ENCODE data around the gene CAMK2D.
A peak's percentile ranks its signal among the peaks of the same experiment; 100 is the strongest.

The CAMK2D gene

DNA sequence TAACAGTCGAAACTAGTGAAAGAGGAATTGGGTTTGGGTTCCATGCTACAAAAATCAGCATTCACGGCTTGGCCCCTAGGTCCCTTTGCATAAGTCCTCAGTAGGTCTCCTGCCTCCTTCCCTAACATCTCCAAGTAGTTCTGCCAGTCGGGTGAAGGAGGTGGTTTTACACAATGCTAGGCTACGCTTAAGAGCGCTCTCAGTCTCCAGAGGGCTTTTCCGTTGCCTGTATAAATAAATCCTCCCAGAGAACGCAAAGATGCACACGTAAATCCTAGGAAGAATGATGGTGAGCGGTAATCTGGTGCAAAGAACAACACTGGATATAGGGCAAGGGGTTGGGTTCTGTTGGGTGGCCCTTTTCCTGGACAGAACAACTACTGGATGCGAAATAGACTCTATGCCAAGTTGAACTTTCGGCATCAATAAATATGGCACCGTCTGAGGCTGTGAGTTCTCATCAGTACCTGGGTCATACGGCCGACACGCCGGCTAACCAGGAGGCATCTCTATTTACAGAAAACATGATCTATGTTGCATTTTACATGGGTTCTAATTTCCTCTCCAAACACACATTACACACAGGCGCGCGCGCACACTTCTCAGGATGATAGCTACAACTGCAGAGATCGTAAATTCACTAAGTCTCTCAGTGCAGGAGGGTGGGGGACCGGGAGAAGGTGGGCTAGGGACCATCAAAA is 1.3 kb downstream of the CAMK2D start:
- DNase-seq (ENCODE audit: extremely low read depth, low read depth) = no peak
- TF ChIP-seq, protein P1, sequence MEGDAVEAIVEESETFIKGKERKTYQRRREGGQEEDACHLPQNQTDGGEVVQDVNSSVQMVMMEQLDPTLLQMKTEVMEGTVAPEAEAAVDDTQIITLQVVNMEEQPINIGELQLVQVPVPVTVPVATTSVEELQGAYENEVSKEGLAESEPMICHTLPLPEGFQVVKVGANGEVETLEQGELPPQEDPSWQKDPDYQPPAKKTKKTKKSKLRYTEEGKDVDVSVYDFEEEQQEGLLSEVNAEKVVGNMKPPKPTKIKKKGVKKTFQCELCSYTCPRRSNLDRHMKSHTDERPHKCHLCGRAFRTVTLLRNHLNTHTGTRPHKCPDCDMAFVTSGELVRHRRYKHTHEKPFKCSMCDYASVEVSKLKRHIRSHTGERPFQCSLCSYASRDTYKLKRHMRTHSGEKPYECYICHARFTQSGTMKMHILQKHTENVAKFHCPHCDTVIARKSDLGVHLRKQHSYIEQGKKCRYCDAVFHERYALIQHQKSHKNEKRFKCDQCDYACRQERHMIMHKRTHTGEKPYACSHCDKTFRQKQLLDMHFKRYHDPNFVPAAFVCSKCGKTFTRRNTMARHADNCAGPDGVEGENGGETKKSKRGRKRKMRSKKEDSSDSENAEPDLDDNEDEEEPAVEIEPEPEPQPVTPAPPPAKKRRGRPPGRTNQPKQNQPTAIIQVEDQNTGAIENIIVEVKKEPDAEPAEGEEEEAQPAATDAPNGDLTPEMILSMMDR (IDR thresholded peaks at IDR 0.05; ENCODE audit: low read depth, low read length, missing control alignments) = no peak
- peak overlapping the region; percentile 95 for H3K4me3 ChIP-seq (replicated peaks; ENCODE audit: low read depth, low read length)

DNA sequence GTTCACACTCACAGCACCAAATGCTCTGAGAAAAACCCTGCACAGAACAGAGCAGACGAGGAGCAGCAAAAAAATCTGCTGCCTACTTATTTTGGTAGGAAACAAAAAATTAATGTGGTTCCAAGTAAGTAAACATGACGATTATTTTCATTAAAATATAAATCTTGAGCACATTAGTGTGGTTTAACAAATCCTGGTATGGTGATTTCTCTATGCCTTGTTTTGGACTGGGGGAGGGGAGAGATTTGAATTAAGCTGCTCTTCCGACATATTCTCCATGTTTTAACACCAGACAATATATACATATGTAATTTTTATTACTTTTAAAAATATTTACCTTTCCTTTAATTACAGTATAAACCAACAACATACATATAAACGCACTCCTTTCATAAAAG is 1.8 kb downstream of the CAMK2D start:
- TF ChIP-seq, protein P1 (IDR thresholded peaks at IDR 0.05; ENCODE audit: low read depth, low read length, missing control alignments) = no peak

DNA sequence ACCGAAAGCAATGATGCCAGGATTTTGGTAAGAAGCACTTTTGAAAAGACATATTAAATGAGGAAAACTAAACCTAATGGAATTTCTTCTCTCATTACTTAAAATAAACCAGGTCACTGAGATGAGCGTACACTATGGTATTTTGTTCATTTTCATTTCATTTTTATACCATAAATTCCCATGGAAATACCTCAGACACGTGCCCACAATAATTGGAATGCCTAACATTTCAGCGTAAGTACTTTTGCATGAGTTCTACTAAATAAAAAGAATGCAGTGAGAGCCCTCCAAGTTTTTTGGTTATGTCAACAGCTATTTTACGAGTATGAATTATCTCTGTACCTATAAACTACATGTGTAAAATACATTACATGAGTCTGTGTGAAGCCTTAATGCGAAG is 3.2 kb downstream of the CAMK2D start:
- TF ChIP-seq, protein P1 (IDR thresholded peaks at IDR 0.05; ENCODE audit: low read depth, low read length, missing control alignments) = no peak
- peak; percentile 29 for DNase-seq (ENCODE audit: extremely low read depth, low read depth)
- peak overlapping the region; percentile 95 for H3K4me3 ChIP-seq (replicated peaks; ENCODE audit: low read depth, low read length)

More for the DNA sequence above, 1.8 kb downstream of the CAMK2D start:
- peak overlapping the region; percentile 95 for H3K4me3 ChIP-seq (replicated peaks; ENCODE audit: low read depth, low read length)
- DNase-seq (ENCODE audit: extremely low read depth, low read depth) = no peak

DNA sequence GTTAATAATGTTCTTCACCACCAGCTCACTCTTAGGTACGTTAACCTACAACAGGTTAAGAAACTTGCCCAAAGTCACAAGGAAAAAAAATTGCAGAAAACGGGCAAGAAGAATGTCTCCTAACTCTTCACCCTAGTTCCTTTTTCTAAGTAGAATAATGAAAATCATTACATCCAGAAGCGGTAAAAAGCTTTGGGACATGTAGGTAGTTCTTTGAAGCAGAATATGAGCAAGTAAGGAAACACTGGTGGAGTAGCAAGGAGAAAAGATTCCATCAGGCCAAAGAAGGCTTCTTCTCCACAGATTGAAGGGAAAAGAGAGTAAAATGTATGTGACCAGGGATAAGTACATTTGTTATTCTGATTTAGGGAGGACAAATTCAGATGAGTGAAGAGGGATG is 4.1 kb downstream of the CAMK2D start:
- TF ChIP-seq, protein P1 (IDR thresholded peaks at IDR 0.05; ENCODE audit: low read depth, low read length, missing control alignments) = no peak
- DNase-seq (ENCODE audit: extremely low read depth, low read depth) = no peak
- no peak overlapping the region for H3K4me3 ChIP-seq (replicated peaks; ENCODE audit: low read depth, low read length)

DNA sequence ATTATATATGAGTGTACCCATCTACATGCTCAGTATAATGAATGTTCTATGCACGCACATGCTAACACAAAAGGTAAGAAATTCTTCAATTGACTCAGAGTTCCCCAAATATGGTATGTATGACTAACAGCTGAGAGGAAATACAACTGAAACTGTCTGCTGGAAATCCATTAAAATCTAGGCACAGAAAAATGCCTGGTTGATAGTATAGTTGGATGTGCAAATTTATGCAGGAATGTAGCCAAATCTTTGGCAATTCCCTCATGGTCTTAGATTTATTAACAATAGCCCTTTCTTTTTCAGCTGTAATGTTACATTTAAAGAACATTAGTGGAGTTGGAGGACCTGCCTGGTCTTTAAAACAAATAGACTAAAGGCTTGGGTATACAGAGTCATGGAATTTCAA is 5.5 kb downstream of the CAMK2D start:
- DNase-seq (ENCODE audit: extremely low read depth, low read depth) = peak; percentile 19
- TF ChIP-seq, protein P1 (IDR thresholded peaks at IDR 0.05; ENCODE audit: low read depth, low read length, missing control alignments) = no peak
- H3K4me3 ChIP-seq (replicated peaks; ENCODE audit: low read depth, low read length) = no peak overlapping the region

DNA sequence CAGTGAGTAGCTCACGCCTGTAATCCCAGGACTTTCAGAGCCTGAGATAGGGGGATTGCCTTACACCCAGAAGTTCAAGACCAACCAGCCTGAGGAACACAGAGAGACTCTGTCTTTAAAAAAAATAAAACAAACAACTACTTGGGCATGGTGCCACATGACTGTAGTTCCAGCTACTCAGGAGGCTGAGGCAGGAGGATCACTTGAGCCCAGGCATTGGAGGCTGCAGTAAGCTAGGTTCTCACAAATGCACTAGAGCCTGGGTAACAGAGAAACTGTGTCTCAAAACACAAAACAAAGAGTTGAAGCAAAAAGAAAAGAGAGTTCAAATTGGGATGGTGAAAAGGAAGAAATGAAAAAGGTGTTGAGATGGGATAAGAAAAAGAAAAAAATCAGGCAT is 10.8 kb downstream of the CAMK2D start:
- no peak overlapping the region for H3K4me3 ChIP-seq (replicated peaks; ENCODE audit: low read depth, low read length)
- DNase-seq (ENCODE audit: extremely low read depth, low read depth) = no peak
- TF ChIP-seq, protein P1 (IDR thresholded peaks at IDR 0.05; ENCODE audit: low read depth, low read length, missing control alignments) = no peak

DNA sequence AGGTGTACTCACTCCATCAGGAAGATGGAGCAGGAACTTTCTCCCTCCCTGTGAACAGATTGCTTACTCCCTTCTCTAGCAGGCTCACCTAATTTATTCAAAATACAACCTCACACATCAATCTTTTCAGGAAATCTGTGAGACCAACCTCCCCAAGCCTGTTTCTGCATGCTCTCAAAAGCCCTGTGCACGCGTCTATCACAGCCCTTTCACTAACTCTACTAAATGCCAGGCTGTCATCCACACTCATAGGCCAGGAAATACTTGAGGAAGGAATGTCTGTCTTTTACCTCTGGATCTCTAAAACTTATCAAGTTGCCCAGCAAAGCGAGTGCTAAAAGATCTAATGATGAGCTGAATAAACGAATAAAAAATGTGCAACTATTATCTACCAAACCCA is 11.2 kb downstream of the CAMK2D start:
- TF ChIP-seq, protein P1 (IDR thresholded peaks at IDR 0.05; ENCODE audit: low read depth, low read length, missing control alignments) = no peak
- no peak overlapping the region for H3K4me3 ChIP-seq (replicated peaks; ENCODE audit: low read depth, low read length)
- no peak for DNase-seq (ENCODE audit: extremely low read depth, low read depth)
